Spleen (tissue), 7 donors: Measurements from ENCODE around the gene ANXA11.
"Not testable (repeated sequence)": the region's sequence is repeated elsewhere in the genome, so short reads cannot be mapped to it uniquely, and the experiment has no call there.

Experiments
- POLR2A ChIP-seq, 3 donors: fragments of 450-650 bp; IDR thresholded peaks; one replicate each; pipeline ENCODE4 v1.5.1; 2017; ENCODE audit warnings: antibody characterized with exemption in 3 of 3, mild to moderate bottlenecking in 1 of 3
- TF ChIP-seq, protein P1 (sequence below), 11 experiments: fragments of 200-600 bp in 7 of 11; fragments of 450-650 bp in 4 of 11; sonication (generic) in 4 of 11; IDR thresholded peaks in 8 of 11; conservative IDR thresholded peaks in 3 of 11; 1 replicate in 7 of 11; 2 replicates in 4 of 11; pipeline versions ENCODE4 v1.4.0 to v1.8.0; 2016 to 2021; ENCODE audit warnings: antibody characterized with exemption in 11 of 11, inconsistent platforms in 4 of 11, mild to moderate bottlenecking in 1 of 11
- donor health status: DM: no; HTN: no; CAD: no; lungs with moderate emphysema.
- donor health status: DM: no; HTN: no; CAD: no.
- donor health status: DM: no; HTN: no; CAD: no.

DNA sequence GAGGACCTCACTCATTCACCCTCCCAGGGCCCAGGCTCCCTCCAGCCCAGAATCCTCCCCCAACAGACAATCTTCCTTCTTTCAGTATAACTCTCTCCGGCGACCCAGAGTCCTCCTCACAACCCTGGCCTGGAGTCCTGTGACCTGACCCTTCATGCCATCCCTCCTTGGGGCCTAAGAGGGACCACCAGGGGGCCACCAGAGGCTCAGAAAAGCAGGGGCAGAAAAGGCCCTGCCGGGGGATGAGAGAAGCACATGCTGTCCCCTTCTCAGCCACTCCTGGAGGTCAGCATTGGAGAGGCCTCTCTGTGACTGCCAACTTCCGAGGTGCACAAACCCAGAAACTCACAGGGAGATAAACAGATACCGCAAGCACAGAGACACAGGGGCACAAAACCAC is 31.1 kb upstream of the ANXA11 start:
- TF ChIP-seq, protein P1, sequence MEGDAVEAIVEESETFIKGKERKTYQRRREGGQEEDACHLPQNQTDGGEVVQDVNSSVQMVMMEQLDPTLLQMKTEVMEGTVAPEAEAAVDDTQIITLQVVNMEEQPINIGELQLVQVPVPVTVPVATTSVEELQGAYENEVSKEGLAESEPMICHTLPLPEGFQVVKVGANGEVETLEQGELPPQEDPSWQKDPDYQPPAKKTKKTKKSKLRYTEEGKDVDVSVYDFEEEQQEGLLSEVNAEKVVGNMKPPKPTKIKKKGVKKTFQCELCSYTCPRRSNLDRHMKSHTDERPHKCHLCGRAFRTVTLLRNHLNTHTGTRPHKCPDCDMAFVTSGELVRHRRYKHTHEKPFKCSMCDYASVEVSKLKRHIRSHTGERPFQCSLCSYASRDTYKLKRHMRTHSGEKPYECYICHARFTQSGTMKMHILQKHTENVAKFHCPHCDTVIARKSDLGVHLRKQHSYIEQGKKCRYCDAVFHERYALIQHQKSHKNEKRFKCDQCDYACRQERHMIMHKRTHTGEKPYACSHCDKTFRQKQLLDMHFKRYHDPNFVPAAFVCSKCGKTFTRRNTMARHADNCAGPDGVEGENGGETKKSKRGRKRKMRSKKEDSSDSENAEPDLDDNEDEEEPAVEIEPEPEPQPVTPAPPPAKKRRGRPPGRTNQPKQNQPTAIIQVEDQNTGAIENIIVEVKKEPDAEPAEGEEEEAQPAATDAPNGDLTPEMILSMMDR (IDR thresholded peaks at IDR 0.05 in 8 of 11, conservative IDR thresholded peaks at IDR 0.05 in 3 of 11) = not testable (repeated sequence)
- TF ChIP-seq POLR2A (IDR thresholded peaks at IDR 0.05) = not testable (repeated sequence)
